GM12878 (cell line): ENCODE results near the gene KRT73.

Experiments used
- CREB1 ChIP-seq: IDR thresholded peaks from 2 replicates; pipeline ENCODE4 v1.6.1; 2012; ENCODE audit warnings: low read depth, mild to moderate bottlenecking, inconsistent platforms
- GATAD2B ChIP-seq: fragments of 450-650 bp; conservative IDR thresholded peaks from 2 replicates; pipeline ENCODE4 v1.6.1; 2017; ENCODE audit warnings: low read depth, mild to moderate bottlenecking, moderate library complexity
- KDM1A ChIP-seq: fragments of 200-600 bp; sonication (generic); IDR thresholded peaks from 2 replicates; pipeline ENCODE4 v1.6.1; 2016; ENCODE audit warnings: borderline replicate concordance
- NBN ChIP-seq: fragments of 450-650 bp; IDR thresholded peaks from 2 replicates; pipeline ENCODE4 v1.6.1; 2016
- PAX8 ChIP-seq: fragments of 450-650 bp; IDR thresholded peaks from 2 replicates; pipeline ENCODE4 v1.6.1; 2017; ENCODE audit warnings: mild to moderate bottlenecking, moderate library complexity
- POLR2A ChIP-seq: IDR thresholded peaks from 2 replicates; pipeline ENCODE4 v1.6.1; 2011; ENCODE audit warnings: low read depth, mild to moderate bottlenecking, low read length
- POLR2AphosphoS5 ChIP-seq: IDR thresholded peaks from 2 replicates; pipeline ENCODE4 v1.6.1; 2011; ENCODE audit warnings: mild to moderate bottlenecking, low read length, inconsistent platforms
- RCOR1 ChIP-seq: conservative IDR thresholded peaks from 2 replicates; pipeline ENCODE4 v1.6.1; 2012; ENCODE audit warnings: low read depth, low read length, improper control_type of control experiment
- RFX5 ChIP-seq: IDR thresholded peaks from 2 replicates; pipeline ENCODE4 v1.6.1; 2011; ENCODE audit warnings: low read depth, low read length, improper control_type of control experiment
- USF1 ChIP-seq: IDR thresholded peaks from 2 replicates; pipeline ENCODE4 v1.6.1; 2011; ENCODE audit warnings: borderline replicate concordance, low read depth, mild to moderate bottlenecking, moderate library complexity, mixed read lengths, low read length; ENCODE audit not compliant: insufficient read depth; ENCODE audit errors: extremely low read length
- ZNF207 ChIP-seq: fragments of 450-650 bp; IDR thresholded peaks from 2 replicates; pipeline ENCODE4 v1.6.1; 2014; ENCODE audit warnings: antibody characterized with exemption, mild to moderate bottlenecking, borderline replicate concordance
- TF ChIP-seq, protein P1 (sequence below): IDR thresholded peaks from 2 replicates; pipeline ENCODE4 v1.6.1; 2011; ENCODE audit warnings: mild to moderate bottlenecking, low read depth, low read length, moderate library complexity; ENCODE audit not compliant: insufficient replicate concordance
- TF ChIP-seq, protein P2 (sequence below), 3 experiments: IDR thresholded peaks in 2 of 3; conservative IDR thresholded peaks in 1 of 3; 2 replicates each; pipeline ENCODE4 v1.5.1; 2011; ENCODE audit warnings: low read depth in 3 of 3, low read length in 3 of 3, mild to moderate bottlenecking in 3 of 3, control low read depth in 2 of 3, moderate library complexity in 2 of 3, inconsistent platforms in 1 of 3, mixed read lengths in 1 of 3; ENCODE audit not compliant: control insufficient read depth in 2 of 3, insufficient read depth in 1 of 3; ENCODE audit errors: extremely low read depth in 1 of 3

- TF ChIP-seq POLR2A (no peak), KDM1A (no peak), RFX5 (no peak), USF1 (no peak), GATAD2B (no peak), CREB1 (no peak), POLR2AphosphoS5 (no peak), PAX8 (no peak), NBN (no peak), RCOR1 (no peak), ZNF207 (no peak)
- TF ChIP-seq, protein P1, sequence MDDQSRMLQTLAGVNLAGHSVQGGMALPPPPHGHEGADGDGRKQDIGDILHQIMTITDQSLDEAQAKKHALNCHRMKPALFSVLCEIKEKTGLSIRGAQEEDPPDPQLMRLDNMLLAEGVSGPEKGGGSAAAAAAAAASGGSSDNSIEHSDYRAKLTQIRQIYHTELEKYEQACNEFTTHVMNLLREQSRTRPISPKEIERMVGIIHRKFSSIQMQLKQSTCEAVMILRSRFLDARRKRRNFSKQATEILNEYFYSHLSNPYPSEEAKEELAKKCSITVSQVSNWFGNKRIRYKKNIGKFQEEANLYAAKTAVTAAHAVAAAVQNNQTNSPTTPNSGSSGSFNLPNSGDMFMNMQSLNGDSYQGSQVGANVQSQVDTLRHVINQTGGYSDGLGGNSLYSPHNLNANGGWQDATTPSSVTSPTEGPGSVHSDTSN, result no peak
- TF ChIP-seq, protein P2, sequence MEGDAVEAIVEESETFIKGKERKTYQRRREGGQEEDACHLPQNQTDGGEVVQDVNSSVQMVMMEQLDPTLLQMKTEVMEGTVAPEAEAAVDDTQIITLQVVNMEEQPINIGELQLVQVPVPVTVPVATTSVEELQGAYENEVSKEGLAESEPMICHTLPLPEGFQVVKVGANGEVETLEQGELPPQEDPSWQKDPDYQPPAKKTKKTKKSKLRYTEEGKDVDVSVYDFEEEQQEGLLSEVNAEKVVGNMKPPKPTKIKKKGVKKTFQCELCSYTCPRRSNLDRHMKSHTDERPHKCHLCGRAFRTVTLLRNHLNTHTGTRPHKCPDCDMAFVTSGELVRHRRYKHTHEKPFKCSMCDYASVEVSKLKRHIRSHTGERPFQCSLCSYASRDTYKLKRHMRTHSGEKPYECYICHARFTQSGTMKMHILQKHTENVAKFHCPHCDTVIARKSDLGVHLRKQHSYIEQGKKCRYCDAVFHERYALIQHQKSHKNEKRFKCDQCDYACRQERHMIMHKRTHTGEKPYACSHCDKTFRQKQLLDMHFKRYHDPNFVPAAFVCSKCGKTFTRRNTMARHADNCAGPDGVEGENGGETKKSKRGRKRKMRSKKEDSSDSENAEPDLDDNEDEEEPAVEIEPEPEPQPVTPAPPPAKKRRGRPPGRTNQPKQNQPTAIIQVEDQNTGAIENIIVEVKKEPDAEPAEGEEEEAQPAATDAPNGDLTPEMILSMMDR (IDR thresholded peaks at IDR 0.05 in 2 of 3, conservative IDR thresholded peaks at IDR 0.05 in 1 of 3; ENCODE audit: control insufficient read depth in 2 of 3, extremely low read depth in 1 of 3, insufficient read depth in 1 of 3, low read depth in 3 of 3, low read length in 3 of 3), result no peak
These were observed 41.0 kb upstream of the KRT73 start for GRCh38 chr12:52659395-52659794.
